GM12874 (cell line): Measurements from ENCODE around the gene PTPRD.

Experiments used
- CTCF ChIP-seq: IDR thresholded peaks from 2 replicates; pipeline ENCODE4 v1.5.1; 2011; ENCODE audit warnings: low read depth, mild to moderate bottlenecking, control low read depth, low read length, moderate library complexity; ENCODE audit not compliant: insufficient read depth

PTPRD gene

GRCh38 chr9:8655071-8655470 lies 1957.7 kb downstream of the PTPRD start:
- no peak for TF ChIP-seq CTCF

GRCh38 chr9:8653855-8654254 lies 1958.9 kb downstream of the PTPRD start:
- TF ChIP-seq CTCF = no peak

GRCh38 chr9:8653111-8653510 lies 1959.7 kb downstream of the PTPRD start:
- TF ChIP-seq CTCF = no peak

- no peak for TF ChIP-seq CTCF
Measured at GRCh38 chr9:8652255-8652654, 1960.5 kb downstream of the PTPRD start.

- TF ChIP-seq CTCF = no peak
Measured at GRCh38 chr9:8651846-8652215, 1961.0 kb downstream of the PTPRD start.

- no peak for TF ChIP-seq CTCF
Measured at GRCh38 chr9:8651070-8651845, 1961.5 kb downstream of the PTPRD start.

- no peak for TF ChIP-seq CTCF
Measured at GRCh38 chr9:8649807-8650206, 1963.0 kb downstream of the PTPRD start.

- no peak for TF ChIP-seq CTCF
Measured at GRCh38 chr9:8649160-8649559, 1963.6 kb downstream of the PTPRD start.
